Sigmoid colon (tissue), 4 donors: Measurements from ENCODE around the gene ABHD6.

Experiments used
- POLR2A ChIP-seq, 2 donors: fragments of 450-650 bp; IDR thresholded peaks; one replicate each; pipeline ENCODE4 v1.6.1; 2016; ENCODE audit warnings: antibody characterized with exemption in 2 of 2, mild to moderate bottlenecking in 2 of 2, moderate library complexity in 2 of 2
- POLR2AphosphoS5 ChIP-seq, 4 donors: sonication (generic); formaldehyde crosslinking; IDR thresholded peaks; one replicate each; pipeline ENCODE4 v1.6.1; 2017; ENCODE audit warnings: antibody characterized with exemption in 4 of 4
- TF ChIP-seq, protein P1 (sequence below), 4 experiments: fragments of 450-650 bp in 3 of 4; fragments of 200-600 bp in 1 of 4; IDR thresholded peaks; one replicate each; pipeline ENCODE4 v1.5.1; 2016 to 2019; ENCODE audit warnings: antibody characterized with exemption in 4 of 4, mild to moderate bottlenecking in 3 of 4, moderate library complexity in 2 of 4

DNA sequence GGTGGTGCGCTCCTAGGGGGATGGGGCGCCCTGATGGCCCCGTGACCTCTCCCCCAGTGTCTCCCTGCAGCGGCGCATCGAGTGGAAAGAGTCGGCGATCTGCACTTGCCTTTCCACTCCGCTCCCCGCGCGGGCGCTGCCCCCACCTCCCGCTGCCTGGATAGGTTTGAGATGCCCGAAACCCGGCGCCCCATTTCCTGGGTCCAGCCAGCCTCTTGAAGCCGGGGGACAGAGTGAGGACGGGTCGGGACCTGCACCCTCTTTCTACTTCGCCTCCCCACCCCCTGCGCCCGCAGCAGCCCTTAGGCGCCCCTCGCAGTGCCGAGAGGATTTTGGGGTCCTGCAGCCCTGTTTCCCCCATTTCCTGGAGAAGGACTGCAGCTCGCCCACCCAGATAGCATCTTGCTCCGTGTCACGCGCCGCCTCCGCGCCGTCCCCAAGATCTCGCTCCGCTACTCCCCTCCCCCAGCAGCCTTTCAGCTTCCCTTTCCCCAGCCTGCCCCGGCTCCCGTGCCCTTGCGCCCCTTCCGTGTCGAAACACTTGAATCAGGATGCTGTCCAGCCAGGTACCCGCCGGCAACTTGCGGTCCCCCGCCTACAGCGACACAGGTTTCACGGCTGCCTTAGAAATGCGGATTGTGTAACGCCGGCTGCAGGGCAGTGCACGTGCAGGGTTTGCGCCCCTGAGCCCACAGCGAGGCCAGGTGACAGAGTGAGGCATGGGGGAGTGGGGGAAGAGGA lies 519 bp downstream of the ABHD6 start:
- TF ChIP-seq, protein P1, sequence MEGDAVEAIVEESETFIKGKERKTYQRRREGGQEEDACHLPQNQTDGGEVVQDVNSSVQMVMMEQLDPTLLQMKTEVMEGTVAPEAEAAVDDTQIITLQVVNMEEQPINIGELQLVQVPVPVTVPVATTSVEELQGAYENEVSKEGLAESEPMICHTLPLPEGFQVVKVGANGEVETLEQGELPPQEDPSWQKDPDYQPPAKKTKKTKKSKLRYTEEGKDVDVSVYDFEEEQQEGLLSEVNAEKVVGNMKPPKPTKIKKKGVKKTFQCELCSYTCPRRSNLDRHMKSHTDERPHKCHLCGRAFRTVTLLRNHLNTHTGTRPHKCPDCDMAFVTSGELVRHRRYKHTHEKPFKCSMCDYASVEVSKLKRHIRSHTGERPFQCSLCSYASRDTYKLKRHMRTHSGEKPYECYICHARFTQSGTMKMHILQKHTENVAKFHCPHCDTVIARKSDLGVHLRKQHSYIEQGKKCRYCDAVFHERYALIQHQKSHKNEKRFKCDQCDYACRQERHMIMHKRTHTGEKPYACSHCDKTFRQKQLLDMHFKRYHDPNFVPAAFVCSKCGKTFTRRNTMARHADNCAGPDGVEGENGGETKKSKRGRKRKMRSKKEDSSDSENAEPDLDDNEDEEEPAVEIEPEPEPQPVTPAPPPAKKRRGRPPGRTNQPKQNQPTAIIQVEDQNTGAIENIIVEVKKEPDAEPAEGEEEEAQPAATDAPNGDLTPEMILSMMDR (IDR thresholded peaks at IDR 0.05), result no peak
- no peak for TF ChIP-seq POLR2A (IDR thresholded peaks at IDR 0.05)
- peak in 1 of 4 donors; percentile 16 for TF ChIP-seq POLR2AphosphoS5 (IDR thresholded peaks at IDR 0.05)
